PFSK-1 (cell line): ENCODE measurements around the gene APOBR.

Experiments used
- POLR2AphosphoS5 ChIP-seq: IDR thresholded peaks from 2 replicates; pipeline ENCODE4 v1.6.1; 2012; ENCODE audit warnings: low read depth, mild to moderate bottlenecking, control low read depth, low read length, moderate library complexity
- SIN3A ChIP-seq: IDR thresholded peaks from 2 replicates; pipeline ENCODE4 v1.6.1; 2012; ENCODE audit warnings: mild to moderate bottlenecking, low read length, moderate library complexity, borderline replicate concordance; ENCODE audit not compliant: insufficient read depth
- TF ChIP-seq, protein P1 (sequence below), 2 experiments: IDR thresholded peaks; 2 replicates each; pipeline versions ENCODE4 v1.6.1 to v1.8.0; 2011 to 2012; ENCODE audit warnings: low read depth in 2 of 2, low read length in 2 of 2, control low read depth in 1 of 2, inconsistent platforms in 1 of 2, mild to moderate bottlenecking in 1 of 2, moderate library complexity in 1 of 2; ENCODE audit not compliant: insufficient read depth in 1 of 2

GRCh38 chr16:28544998-28545397 is 50.6 kb downstream of the APOBR start:
- TF ChIP-seq, protein P1, sequence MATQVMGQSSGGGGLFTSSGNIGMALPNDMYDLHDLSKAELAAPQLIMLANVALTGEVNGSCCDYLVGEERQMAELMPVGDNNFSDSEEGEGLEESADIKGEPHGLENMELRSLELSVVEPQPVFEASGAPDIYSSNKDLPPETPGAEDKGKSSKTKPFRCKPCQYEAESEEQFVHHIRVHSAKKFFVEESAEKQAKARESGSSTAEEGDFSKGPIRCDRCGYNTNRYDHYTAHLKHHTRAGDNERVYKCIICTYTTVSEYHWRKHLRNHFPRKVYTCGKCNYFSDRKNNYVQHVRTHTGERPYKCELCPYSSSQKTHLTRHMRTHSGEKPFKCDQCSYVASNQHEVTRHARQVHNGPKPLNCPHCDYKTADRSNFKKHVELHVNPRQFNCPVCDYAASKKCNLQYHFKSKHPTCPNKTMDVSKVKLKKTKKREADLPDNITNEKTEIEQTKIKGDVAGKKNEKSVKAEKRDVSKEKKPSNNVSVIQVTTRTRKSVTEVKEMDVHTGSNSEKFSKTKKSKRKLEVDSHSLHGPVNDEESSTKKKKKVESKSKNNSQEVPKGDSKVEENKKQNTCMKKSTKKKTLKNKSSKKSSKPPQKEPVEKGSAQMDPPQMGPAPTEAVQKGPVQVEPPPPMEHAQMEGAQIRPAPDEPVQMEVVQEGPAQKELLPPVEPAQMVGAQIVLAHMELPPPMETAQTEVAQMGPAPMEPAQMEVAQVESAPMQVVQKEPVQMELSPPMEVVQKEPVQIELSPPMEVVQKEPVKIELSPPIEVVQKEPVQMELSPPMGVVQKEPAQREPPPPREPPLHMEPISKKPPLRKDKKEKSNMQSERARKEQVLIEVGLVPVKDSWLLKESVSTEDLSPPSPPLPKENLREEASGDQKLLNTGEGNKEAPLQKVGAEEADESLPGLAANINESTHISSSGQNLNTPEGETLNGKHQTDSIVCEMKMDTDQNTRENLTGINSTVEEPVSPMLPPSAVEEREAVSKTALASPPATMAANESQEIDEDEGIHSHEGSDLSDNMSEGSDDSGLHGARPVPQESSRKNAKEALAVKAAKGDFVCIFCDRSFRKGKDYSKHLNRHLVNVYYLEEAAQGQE (IDR thresholded peaks at IDR 0.05; ENCODE audit: insufficient read depth in 1 of 2, low read depth in 2 of 2, low read length in 2 of 2), result no peak
- TF ChIP-seq POLR2AphosphoS5 (no peak), SIN3A (no peak)
